ENCODE measurements around the gene IGF2BP1.
"Not testable (repeated sequence)": the region's sequence is repeated elsewhere in the genome, so short reads cannot be mapped to it uniquely, and the experiment has no call there.

The IGF2BP1 gene

DNA sequence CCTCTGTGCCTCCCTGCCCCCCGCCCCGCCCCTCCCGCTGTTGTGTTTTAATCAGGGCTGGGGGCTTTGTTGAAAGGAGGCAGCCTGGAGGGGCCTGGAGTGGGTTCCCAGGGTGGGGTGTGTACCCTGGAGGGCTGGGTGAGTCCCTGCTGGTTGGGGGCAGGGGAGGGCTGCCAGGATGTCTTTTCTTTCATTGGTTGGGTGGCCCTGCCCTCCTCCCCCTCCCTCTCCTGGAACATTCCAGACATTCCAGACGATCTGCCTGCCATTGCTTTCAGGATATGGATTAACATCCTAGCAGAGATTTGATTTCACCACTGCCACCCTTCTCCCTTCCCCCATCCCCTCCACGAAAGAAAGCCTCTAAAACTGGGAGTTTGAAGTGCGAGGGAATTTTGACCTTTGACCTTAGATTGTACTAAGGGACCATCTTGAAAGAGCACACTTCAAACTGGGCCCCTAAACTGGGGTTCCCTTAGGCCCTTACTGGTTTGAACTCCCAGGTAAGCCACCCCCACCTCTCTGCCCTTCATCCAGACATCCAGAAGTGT lies 25.3 kb downstream of the IGF2BP1 start:
- Mint-ChIP-seq H3K27ac (no peak overlapping the region), H3K4me3 (no peak overlapping the region), H3K4me1 (no peaks in the 10 kb centered on the region), H3K27me3 (peaks cover 6% of the 10 kb centered on the region), H3K36me3 (no peaks in the 10 kb centered on the region), H3K9me3 (no peaks in the 10 kb centered on the region)

DNA sequence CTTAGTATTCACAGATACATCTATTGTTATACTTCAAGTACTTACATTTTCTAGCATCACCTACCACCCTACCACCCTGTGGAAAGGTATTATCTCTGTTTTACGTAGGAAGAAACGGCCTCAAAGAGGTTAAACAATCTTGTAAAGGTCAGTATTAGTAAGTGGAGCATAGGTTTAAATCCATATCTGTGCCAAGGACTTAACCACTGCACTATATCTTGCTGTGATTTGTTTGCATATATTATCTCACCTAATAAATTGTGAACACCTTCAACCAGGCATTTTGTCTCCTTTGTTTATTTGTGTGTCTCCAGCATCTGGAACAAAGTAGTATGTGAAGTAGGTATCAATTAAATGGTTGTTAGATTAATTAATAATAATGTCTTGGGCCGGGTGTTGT lies 27.3 kb downstream of the IGF2BP1 start:
- no peaks in the 10 kb centered on the region for H3K4me1 Mint-ChIP-seq
- H3K4me3 Mint-ChIP-seq: no peak overlapping the region
- no peaks in the 10 kb centered on the region for H3K9me3 Mint-ChIP-seq
- H3K27ac Mint-ChIP-seq: no peak overlapping the region
- peaks cover 3% of the 10 kb centered on the region for H3K27me3 Mint-ChIP-seq
- H3K36me3 Mint-ChIP-seq: no peaks in the 10 kb centered on the region

DNA sequence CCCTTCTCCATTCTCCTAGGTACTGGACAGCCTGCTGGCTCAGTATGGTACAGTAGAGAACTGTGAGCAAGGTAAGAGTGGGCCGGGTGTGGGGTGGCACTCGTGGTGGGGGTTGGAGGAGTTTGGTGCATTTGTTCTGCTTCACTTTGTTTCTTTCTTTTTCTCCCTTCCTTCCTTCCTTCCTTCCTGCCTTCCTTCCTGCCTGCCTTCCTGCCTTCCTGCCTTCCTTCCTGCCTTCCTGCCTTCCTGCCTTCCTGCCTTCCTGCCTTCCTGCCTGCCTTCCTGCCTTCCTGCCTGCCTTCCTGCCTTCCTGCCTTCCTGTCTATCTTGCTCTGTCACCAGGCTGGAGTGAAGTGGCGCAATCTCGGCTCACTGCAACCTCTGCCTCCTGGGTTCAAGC lies 29.3 kb downstream of the IGF2BP1 start:
- H3K36me3 Mint-ChIP-seq, H3K27ac Mint-ChIP-seq, H3K4me3 Mint-ChIP-seq, H3K9me3 Mint-ChIP-seq, H3K27me3 Mint-ChIP-seq, H3K4me1 Mint-ChIP-seq: not testable (repeated sequence)

DNA sequence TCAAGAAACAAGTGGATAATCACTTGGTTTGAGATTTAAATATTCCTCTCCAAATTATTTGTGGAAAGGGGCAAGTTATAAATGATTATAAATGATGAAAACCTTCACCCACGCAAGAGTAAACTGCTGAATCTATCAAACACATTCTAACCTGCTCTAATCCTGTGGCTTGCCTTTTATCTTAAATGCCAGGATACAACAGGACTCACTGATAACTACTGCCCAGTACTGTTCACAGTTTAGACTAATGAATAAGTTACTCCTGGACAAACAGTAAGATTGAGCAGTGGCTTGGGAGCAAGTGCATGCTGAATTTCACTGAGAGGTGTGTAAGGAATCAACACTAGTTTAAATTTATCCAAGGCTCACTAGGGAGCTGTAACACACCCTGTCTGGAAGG lies 31.1 kb downstream of the IGF2BP1 start:
- Mint-ChIP-seq H3K27me3 (peaks cover 3% of the 10 kb centered on the region), H3K9me3 (no peaks in the 10 kb centered on the region), H3K4me3 (no peak overlapping the region), H3K36me3 (no peaks in the 10 kb centered on the region), H3K27ac (no peak overlapping the region), H3K4me1 (peaks cover 6% of the 10 kb centered on the region)

DNA sequence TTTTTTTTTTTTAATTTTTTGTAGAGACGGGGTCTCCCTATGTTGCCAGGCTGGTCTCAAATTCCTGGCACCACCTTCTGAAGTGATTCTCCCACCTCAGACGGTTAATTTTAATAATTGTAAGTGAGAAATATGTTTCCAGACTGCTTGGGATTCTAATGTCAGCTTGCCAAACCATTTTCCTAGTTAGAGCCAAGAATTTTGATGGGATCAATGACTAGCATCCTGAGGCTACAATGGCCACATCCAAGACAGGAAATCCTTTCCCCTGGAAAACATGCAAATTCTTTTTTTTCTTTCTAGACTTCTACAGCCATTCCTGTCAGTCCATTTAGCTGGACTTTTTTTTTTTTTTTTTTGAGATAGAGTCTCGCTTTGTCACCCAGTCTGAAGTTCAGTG lies 32.6 kb downstream of the IGF2BP1 start:
- H3K9me3 Mint-ChIP-seq: no peaks in the 10 kb centered on the region
- H3K36me3 Mint-ChIP-seq: no peaks in the 10 kb centered on the region
- H3K4me3 Mint-ChIP-seq: no peak overlapping the region
- peaks cover 1% of the 10 kb centered on the region for H3K27me3 Mint-ChIP-seq
- H3K4me1 Mint-ChIP-seq: peaks cover 6% of the 10 kb centered on the region
- no peak overlapping the region for H3K27ac Mint-ChIP-seq

DNA sequence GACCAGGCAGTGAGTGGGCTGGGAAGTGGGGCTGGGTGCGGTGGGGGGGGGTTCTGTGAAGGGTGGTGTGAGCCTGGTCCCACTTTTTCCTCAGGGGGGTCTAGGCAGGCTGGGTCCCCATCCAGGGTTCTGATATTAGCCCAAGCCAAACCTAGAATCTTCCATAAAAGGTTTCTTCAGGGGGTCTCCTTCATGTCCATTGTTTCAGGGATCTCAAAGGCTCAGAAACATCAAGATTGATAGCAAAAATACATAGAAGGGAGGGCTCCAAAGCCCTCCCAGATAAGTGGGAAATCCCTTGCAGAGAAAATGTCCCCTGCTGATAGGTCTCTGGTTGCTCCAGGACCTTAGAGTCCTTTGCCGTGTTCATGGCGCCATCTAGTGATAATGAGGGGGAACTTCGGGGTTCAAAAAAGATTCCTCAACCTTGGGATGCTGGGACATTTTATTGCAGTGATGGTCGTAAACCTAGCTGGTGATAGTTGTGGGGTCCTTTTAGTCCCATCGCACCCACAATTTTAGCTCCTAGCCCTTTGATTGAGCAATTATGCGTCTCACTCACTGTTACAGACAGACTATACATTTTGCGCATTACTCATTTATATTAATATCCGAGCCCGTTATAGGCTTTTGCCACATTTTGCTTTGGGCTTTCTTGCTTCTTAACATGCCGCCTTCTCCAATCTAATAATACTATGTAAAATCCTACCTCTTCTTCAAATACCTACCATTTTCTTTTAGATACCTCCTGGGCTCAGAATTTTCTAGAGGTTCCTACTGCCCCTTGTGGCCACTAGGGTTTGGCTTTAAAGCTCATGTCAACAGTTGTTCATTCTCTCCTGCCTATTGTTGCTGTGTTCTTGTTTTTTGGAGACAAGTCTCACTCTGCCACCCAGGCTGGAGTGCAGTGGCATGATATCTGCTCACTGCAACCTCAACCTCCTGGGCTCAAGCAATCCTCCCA lies 35.1 kb downstream of the IGF2BP1 start:
- Mint-ChIP-seq H3K4me3 (no peak overlapping the region), H3K36me3 (no peaks in the 10 kb centered on the region), H3K27me3 (peaks cover 1% of the 10 kb centered on the region), H3K4me1 (peaks cover 6% of the 10 kb centered on the region), H3K9me3 (no peaks in the 10 kb centered on the region), H3K27ac (peak overlapping the region; percentile 62)

DNA sequence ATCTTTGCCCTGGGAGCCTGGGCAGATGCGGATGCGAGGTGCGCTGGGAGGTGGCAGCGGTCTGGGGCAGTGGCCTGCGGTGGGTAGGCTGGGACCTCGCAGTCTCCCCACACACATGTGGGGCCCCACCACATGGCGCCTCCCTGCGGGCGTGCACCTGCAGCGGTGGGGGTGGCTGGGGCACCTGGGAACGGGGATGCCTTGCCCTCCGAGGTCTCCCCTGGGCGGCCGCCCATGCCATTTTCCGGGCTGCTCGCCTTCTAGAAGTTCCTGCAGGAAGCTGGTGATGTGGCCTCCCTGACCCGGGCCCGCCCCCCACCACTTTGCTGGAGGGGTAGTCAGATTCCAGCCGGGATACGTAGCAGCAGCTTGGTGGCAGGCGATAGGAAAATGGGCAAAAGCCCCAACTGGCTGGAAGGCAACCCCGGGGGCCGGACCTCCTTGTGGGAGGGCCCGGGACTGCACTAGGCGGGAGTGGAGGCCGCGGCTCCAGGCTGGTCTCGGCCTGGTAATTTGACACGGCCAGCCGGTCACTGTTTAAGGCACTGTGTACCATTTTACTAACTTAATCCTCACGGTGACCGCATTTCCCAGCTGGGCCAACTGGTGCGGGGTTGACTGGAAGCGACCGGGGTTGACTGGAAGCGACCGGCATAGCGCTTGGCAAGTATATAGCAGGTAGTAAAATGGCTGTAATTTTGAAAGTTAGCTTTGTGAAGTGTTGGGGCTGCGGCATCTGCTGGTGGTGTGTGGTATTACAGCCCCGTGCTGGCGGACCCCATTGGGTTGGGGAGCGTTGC lies 38.5 kb downstream of the IGF2BP1 start:
- H3K27me3 Mint-ChIP-seq: peaks cover 4% of the 10 kb centered on the region

DNA sequence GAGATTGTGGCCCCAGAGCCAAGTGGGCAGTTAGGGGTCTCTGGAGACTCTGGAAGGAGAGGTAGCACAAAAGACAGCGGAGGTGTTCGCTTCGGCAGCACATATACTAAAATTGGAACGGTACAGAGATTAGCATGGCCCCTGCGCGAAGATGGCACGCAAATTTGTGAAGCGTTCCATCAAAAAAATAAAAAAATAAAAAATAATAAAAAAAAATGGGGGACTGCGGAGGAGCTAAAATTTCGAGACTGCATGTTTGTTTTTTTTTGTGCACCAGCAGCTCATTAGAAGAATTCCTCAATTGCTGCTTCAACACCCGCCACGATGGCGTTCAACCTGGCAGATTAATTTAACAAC lies 39.1 kb downstream of the IGF2BP1 start:
- Mint-ChIP-seq H3K9me3 (no peaks in the 10 kb centered on the region), H3K4me3 (no peak overlapping the region), H3K27ac (no peak overlapping the region), H3K27me3 (peaks cover 4% of the 10 kb centered on the region), H3K36me3 (no peaks in the 10 kb centered on the region), H3K4me1 (peaks cover 6% of the 10 kb centered on the region)

More for the DNA sequence above, 38.5 kb downstream of the IGF2BP1 start:
- no peak overlapping the region for H3K4me3 Mint-ChIP-seq
- H3K4me1 Mint-ChIP-seq: peaks cover 6% of the 10 kb centered on the region
- H3K9me3 Mint-ChIP-seq: no peaks in the 10 kb centered on the region
- H3K36me3 Mint-ChIP-seq: no peaks in the 10 kb centered on the region
- H3K27ac Mint-ChIP-seq: no peak overlapping the region

DNA sequence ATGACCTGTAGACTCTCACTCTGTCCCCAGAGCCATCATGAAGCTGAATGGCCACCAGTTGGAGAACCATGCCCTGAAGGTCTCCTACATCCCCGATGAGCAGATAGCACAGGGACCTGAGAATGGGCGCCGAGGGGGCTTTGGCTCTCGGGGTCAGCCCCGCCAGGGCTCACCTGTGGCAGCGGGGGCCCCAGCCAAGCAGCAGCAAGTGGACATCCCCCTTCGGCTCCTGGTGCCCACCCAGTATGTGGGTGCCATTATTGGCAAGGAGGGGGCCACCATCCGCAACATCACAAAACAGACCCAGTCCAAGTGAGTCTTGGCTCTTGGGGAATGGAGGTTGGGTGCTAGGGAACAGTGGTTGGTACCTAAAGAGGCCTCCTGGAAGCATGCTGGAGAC lies 41.0 kb downstream of the IGF2BP1 start:
- peaks cover 2% of the 10 kb centered on the region for H3K27me3 Mint-ChIP-seq
- no peaks in the 10 kb centered on the region for H3K36me3 Mint-ChIP-seq
- no peak overlapping the region for H3K27ac Mint-ChIP-seq
- no peak overlapping the region for H3K4me3 Mint-ChIP-seq
- H3K9me3 Mint-ChIP-seq: no peaks in the 10 kb centered on the region
- no peaks in the 10 kb centered on the region for H3K4me1 Mint-ChIP-seq

DNA sequence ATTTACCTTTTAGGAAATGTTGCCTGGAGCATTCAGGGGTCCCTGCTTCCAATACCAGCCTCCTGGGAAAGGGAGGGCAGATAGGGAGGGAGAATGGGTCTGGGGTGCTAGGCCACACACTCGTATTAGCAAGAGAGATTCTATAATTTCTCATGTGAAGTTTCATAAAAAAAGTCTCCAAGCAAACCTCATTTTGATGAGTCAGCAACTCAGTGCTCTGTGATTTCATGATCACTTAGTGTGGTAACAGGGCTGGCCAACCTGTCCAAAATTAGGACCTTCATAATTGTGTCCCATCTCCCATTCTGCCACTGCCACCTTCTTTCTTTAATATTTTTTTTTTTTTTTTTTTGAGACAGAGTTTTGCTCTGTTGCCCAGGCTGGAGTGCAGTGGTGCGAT lies 41.4 kb downstream of the IGF2BP1 start:
- Mint-ChIP-seq H3K4me1 (no peaks in the 10 kb centered on the region), H3K27ac (no peak overlapping the region), H3K27me3 (peaks cover 2% of the 10 kb centered on the region), H3K4me3 (no peak overlapping the region), H3K36me3 (no peaks in the 10 kb centered on the region), H3K9me3 (no peaks in the 10 kb centered on the region)

DNA sequence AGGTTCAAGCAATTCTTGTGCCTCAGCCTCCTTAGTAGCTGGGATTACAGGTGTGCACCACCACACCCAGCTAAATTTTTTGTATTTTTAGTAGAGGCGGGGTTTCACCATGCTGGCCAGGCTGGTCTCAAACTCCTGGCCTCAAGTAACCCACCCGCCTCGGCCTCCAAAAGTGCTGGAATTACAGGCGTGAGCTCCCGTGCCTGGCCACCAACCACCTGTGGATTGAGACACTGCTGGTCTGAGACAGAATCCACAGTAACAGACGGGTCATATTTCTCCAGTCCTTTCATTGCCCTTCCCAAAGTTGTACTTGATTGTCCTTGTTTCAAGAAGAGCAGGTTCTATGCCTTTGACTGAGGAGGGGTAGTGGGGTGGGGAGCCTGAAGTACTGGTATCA lies 42.3 kb downstream of the IGF2BP1 start:
- H3K4me3 Mint-ChIP-seq, H3K36me3 Mint-ChIP-seq, H3K9me3 Mint-ChIP-seq, H3K4me1 Mint-ChIP-seq, H3K27ac Mint-ChIP-seq, H3K27me3 Mint-ChIP-seq: not testable (repeated sequence)

DNA sequence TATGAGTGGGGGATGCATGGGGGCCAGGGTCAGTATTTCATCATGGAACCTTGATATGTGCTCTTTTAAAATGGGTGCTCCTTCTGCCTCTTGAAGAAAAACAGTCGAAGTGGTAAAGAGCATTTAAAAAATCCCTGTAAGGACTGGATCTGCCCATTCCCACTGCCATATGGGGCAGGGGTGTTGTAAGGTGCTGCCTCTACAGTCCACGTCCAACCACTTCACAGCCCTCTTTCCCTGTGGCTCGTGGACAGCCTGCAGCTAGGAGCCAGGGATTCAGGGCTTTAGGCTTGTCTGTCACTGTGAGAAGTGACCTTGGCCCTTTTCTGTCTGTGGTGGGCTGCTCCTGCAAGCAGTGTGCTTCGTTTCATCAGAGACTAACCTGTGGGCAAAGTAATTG lies 44.3 kb downstream of the IGF2BP1 start:
- Mint-ChIP-seq H3K27me3 (peaks cover 5% of the 10 kb centered on the region), H3K27ac (no peak overlapping the region), H3K36me3 (no peaks in the 10 kb centered on the region), H3K4me1 (no peaks in the 10 kb centered on the region), H3K4me3 (no peak overlapping the region), H3K9me3 (no peaks in the 10 kb centered on the region)

DNA sequence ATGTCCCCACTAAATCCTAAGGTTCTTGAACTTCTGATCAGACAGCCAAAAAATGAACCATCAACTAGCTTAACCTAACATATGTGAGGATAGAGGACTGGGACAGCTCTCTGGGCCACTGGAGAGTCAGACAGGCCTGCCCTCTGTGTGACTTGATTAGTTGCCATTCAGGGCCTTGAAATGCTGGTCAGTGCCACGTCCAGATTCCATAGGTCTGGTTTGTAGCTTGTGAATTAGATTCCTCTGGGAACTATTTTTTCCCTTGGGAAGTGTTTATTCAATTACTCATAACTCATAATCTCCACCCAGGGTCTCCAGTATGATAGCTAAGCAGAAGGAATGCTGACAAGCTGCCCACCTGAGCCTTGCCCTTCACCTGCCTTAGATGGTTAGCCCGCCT lies 48.2 kb downstream of the IGF2BP1 start:
- peaks cover 3% of the 10 kb centered on the region for H3K27me3 Mint-ChIP-seq
- no peak overlapping the region for H3K4me3 Mint-ChIP-seq
- H3K4me1 Mint-ChIP-seq: no peaks in the 10 kb centered on the region
- no peaks in the 10 kb centered on the region for H3K36me3 Mint-ChIP-seq
- no peak overlapping the region for H3K27ac Mint-ChIP-seq
- no peaks in the 10 kb centered on the region for H3K9me3 Mint-ChIP-seq

DNA sequence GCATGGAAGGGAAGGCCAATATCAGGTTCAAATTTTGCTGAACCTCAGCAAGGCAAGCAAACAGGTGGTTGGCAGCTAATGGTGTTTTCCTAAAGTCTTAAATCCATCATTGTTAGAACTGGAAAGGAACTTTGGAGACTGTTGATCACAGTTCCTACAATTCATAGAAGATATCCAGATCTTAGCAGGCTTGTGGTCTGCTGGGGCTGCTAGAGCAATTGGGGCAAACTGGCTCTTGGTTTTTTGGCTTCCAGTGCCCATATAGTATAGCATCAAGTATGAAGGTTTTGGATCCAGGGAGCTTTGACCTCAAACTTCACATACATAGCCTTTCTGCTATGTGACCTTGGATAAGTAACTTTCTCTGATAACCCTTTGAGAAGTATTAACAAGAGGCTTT lies 49.7 kb downstream of the IGF2BP1 start:
- Mint-ChIP-seq H3K9me3 (no peaks in the 10 kb centered on the region), H3K27me3 (peaks cover 3% of the 10 kb centered on the region), H3K4me3 (no peak overlapping the region), H3K27ac (no peak overlapping the region), H3K36me3 (no peaks in the 10 kb centered on the region), H3K4me1 (no peaks in the 10 kb centered on the region)

DNA sequence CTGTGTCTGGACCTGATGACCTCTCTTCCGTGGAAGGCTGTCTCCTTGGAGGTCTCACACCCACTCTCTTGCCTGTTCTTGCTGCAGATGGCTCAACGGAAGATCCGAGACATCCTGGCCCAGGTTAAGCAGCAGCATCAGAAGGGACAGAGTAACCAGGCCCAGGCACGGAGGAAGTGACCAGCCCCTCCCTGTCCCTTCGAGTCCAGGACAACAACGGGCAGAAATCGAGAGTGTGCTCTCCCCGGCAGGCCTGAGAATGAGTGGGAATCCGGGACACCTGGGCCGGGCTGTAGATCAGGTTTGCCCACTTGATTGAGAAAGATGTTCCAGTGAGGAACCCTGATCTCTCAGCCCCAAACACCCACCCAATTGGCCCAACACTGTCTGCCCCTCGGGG lies 52.1 kb downstream of the IGF2BP1 start:
- H3K27ac Mint-ChIP-seq: no peak overlapping the region
- H3K27me3 Mint-ChIP-seq: peaks cover under 1% of the 10 kb centered on the region
- no peaks in the 10 kb centered on the region for H3K36me3 Mint-ChIP-seq
- no peaks in the 10 kb centered on the region for H3K4me1 Mint-ChIP-seq
- H3K9me3 Mint-ChIP-seq: no peaks in the 10 kb centered on the region
- H3K4me3 Mint-ChIP-seq: no peak overlapping the region

DNA sequence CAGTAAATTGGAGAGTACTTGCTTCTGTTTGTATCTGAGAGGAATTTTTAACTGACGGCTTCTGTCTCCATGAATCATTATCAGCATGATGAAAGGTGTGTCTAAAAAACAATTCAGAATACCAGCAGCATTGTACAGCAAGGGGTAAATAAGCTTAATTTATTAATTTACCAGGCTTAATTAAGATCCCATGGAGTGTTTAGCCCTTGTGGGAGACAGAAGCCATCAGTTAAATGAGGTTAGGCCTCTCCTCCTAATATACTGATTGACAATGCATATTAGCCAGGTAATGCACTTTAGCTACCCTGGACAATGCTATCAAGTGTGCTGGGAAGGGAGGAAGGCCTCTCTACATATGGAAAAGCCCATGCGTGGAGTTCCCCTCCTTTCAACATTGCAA lies 53.4 kb downstream of the IGF2BP1 start:
- Mint-ChIP-seq H3K4me3 (no peak overlapping the region), H3K9me3 (no peaks in the 10 kb centered on the region)

More for the DNA sequence above, 53.4 kb downstream of the IGF2BP1 start:
- Mint-ChIP-seq H3K36me3 (no peaks in the 10 kb centered on the region), H3K4me1 (no peaks in the 10 kb centered on the region), H3K27me3 (no peaks in the 10 kb centered on the region), H3K27ac (no peak overlapping the region)

All from activated naive CD4-positive, alpha-beta T cell treated with anti-CD3 and anti-CD28 coated beads, Interleukin-2, amount 50 U/mL, for 24 hours (primary cell).